Duodenal mucosa (tissue), 2 donors: Measurements from ENCODE around the gene ISOC2.
"Not testable (repeated sequence)": the region's sequence is repeated elsewhere in the genome, so short reads cannot be mapped to it uniquely, and the experiment has no call there.

Experiments
- H3K27ac ChIP-seq: one replicate; pipeline ENCODE4 v1.7.0; 2013; ENCODE audit warnings: low read depth, low read length
- H3K27me3 ChIP-seq, 2 donors: one replicate each; pipeline ENCODE4 v1.7.0; 2013; ENCODE audit warnings: low read length in 2 of 2, control low read depth in 1 of 2; ENCODE audit not compliant: insufficient read depth in 2 of 2, control insufficient read depth in 1 of 2
- H3K36me3 ChIP-seq, 2 donors: one replicate each; pipeline ENCODE4 v1.7.0; 2013; ENCODE audit warnings: low read length in 2 of 2, control low read depth in 1 of 2; ENCODE audit not compliant: insufficient read depth in 2 of 2, control insufficient read depth in 1 of 2
- H3K4me1 ChIP-seq, 2 donors: one replicate each; pipeline ENCODE4 v1.7.0; 2013; ENCODE audit warnings: low read length in 2 of 2, control low read depth in 1 of 2; ENCODE audit not compliant: insufficient read depth in 2 of 2, control insufficient read depth in 1 of 2
- H3K4me3 ChIP-seq, 2 donors: one replicate each; pipeline ENCODE4 v1.7.0; 2013; ENCODE audit warnings: low read length in 2 of 2, low read depth in 1 of 2
- H3K9ac ChIP-seq, 2 donors: one replicate each; pipeline ENCODE4 v1.7.0; 2013; ENCODE audit warnings: low read length in 2 of 2, low read depth in 1 of 2
- H3K9me3 ChIP-seq, 2 donors: one replicate each; pipeline ENCODE4 v1.7.0; 2013; ENCODE audit warnings: low read length in 2 of 2, control low read depth in 1 of 2; ENCODE audit not compliant: control insufficient read depth in 1 of 2

Gene ISOC2

GRCh38 chr19:55456347-55456746 is 5.1 kb downstream of the ISOC2 start:
- Histone ChIP-seq H3K27ac (no peak overlapping the region), H3K36me3 (peaks cover 0 to 18% of the 10 kb centered on the region in 2 donors), H3K9me3 (no peaks in the 10 kb centered on the region), H3K4me1 (peaks cover 10 to 14% of the 10 kb centered on the region in 2 donors), H3K27me3 (peaks cover 4 to 10% of the 10 kb centered on the region in 2 donors), H3K9ac (no peak overlapping the region), H3K4me3 (no peak overlapping the region)

GRCh38 chr19:55455576-55456235 is 5.7 kb downstream of the ISOC2 start:
- H3K36me3 ChIP-seq: peaks cover 0 to 18% of the 10 kb centered on the region in 2 donors
- no peak overlapping the region for H3K4me3 ChIP-seq
- no peak overlapping the region for H3K27ac ChIP-seq
- H3K27me3 ChIP-seq: peaks cover 4 to 10% of the 10 kb centered on the region in 2 donors
- H3K9me3 ChIP-seq: no peaks in the 10 kb centered on the region
- no peak overlapping the region for H3K9ac ChIP-seq
- peaks cover 7 to 10% of the 10 kb centered on the region in 2 donors for H3K4me1 ChIP-seq

- H3K27me3 ChIP-seq: peaks cover 4 to 10% of the 10 kb centered on the region in 2 donors
- peaks cover 2 to 5% of the 10 kb centered on the region in 2 donors for H3K4me1 ChIP-seq
- H3K27ac ChIP-seq: no peak overlapping the region
- no peak overlapping the region for H3K9ac ChIP-seq
- no peaks in the 10 kb centered on the region for H3K9me3 ChIP-seq
- peaks cover 0 to 18% of the 10 kb centered on the region in 2 donors for H3K36me3 ChIP-seq
- no peak overlapping the region for H3K4me3 ChIP-seq
Observed at GRCh38 chr19:55454787-55455243, 6.6 kb downstream of the ISOC2 start.

GRCh38 chr19:55453511-55454260 is 7.8 kb downstream of the ISOC2 start:
- Histone ChIP-seq H3K4me3 (no peak overlapping the region), H3K4me1 (peaks cover 0 to 5% of the 10 kb centered on the region in 2 donors), H3K9me3 (no peaks in the 10 kb centered on the region), H3K36me3 (peaks cover 0 to 18% of the 10 kb centered on the region in 2 donors), H3K27ac (no peak overlapping the region), H3K27me3 (peaks cover 11 to 17% of the 10 kb centered on the region in 2 donors), H3K9ac (no peak overlapping the region)

GRCh38 chr19:55452749-55453346 is 8.6 kb downstream of the ISOC2 start:
- H3K4me3 ChIP-seq: no peak overlapping the region
- H3K4me1 ChIP-seq: peaks cover 0 to 5% of the 10 kb centered on the region in 2 donors
- no peak overlapping the region for H3K27ac ChIP-seq
- peaks cover 16 to 17% of the 10 kb centered on the region in 2 donors for H3K27me3 ChIP-seq
- H3K9me3 ChIP-seq: no peaks in the 10 kb centered on the region
- no peak overlapping the region for H3K9ac ChIP-seq
- peaks cover 0 to 18% of the 10 kb centered on the region in 2 donors for H3K36me3 ChIP-seq

GRCh38 chr19:55451965-55452748 is 9.3 kb downstream of the ISOC2 start:
- peaks cover 0 to 5% of the 10 kb centered on the region in 2 donors for H3K4me1 ChIP-seq
- no peak overlapping the region for H3K4me3 ChIP-seq
- H3K27me3 ChIP-seq: peaks cover 17 to 23% of the 10 kb centered on the region in 2 donors
- no peak overlapping the region for H3K9ac ChIP-seq
- H3K27ac ChIP-seq: no peak overlapping the region
- no peaks in the 10 kb centered on the region for H3K9me3 ChIP-seq
- peaks cover 0 to 18% of the 10 kb centered on the region in 2 donors for H3K36me3 ChIP-seq

- no peak overlapping the region for H3K9ac ChIP-seq
- H3K27me3 ChIP-seq: peaks cover 17 to 23% of the 10 kb centered on the region in 2 donors
- no peak overlapping the region for H3K27ac ChIP-seq
- no peaks in the 10 kb centered on the region for H3K9me3 ChIP-seq
- peaks cover 0 to 5% of the 10 kb centered on the region in 2 donors for H3K4me1 ChIP-seq
- H3K4me3 ChIP-seq: no peak overlapping the region
- peaks cover 0 to 13% of the 10 kb centered on the region in 2 donors for H3K36me3 ChIP-seq
Observed at GRCh38 chr19:55451163-55451964, 10.1 kb downstream of the ISOC2 start.

GRCh38 chr19:55449469-55449868 is 12.0 kb downstream of the ISOC2 start:
- Histone ChIP-seq H3K27ac (no peak overlapping the region), H3K36me3 (peaks cover 0 to 6% of the 10 kb centered on the region in 2 donors), H3K4me3 (no peak overlapping the region), H3K9me3 (no peaks in the 10 kb centered on the region), H3K9ac (no peak overlapping the region), H3K4me1 (peaks cover 0 to 5% of the 10 kb centered on the region in 2 donors), H3K27me3 (peaks cover 20 to 23% of the 10 kb centered on the region in 2 donors)

GRCh38 chr19:55448175-55448490 is 13.3 kb downstream of the ISOC2 start:
- not testable (repeated sequence) for H3K9ac ChIP-seq, H3K9me3 ChIP-seq, H3K4me1 ChIP-seq, H3K36me3 ChIP-seq, H3K4me3 ChIP-seq, H3K27ac ChIP-seq
- peaks cover 31% of the 10 kb centered on the region in 2 donors for H3K27me3 ChIP-seq
